Type B pancreatic cell (in vitro differentiated cells): Measurements from ENCODE around the gene ABHD16A. TPM values are rescaled to one million over a fixed set of nuclear protein-coding genes. Genes with fewer than 3 reads are reported as not detected.

Experiments used
- DNase-seq: peaks from one replicate; pipeline ENCODE4 v3.0.0; 2021; ENCODE audit warnings: mixed read lengths; ENCODE audit not compliant: unreplicated experiment; ENCODE audit errors: extremely low spot score
- H3K27ac Mint-ChIP-seq: 2 replicates; pipeline ENCODE4 v1.8.0; 2021; ENCODE audit warnings: mild to moderate bottlenecking, mixed read lengths
- H3K27me3 Mint-ChIP-seq: 2 replicates; pipeline ENCODE4 v1.8.0; 2021; ENCODE audit warnings: mixed read lengths
- H3K36me3 Mint-ChIP-seq: 2 replicates; pipeline ENCODE4 v1.8.0; 2021; ENCODE audit warnings: mixed read lengths
- H3K4me1 Mint-ChIP-seq: one replicate; pipeline ENCODE4 v1.8.0; 2021; ENCODE audit warnings: mixed read lengths; ENCODE audit not compliant: unreplicated experiment
- H3K4me3 Mint-ChIP-seq: 2 replicates; pipeline ENCODE4 v1.8.0; 2021; ENCODE audit warnings: mild to moderate bottlenecking, mixed read lengths
- H3K9me3 Mint-ChIP-seq: 2 replicates; pipeline ENCODE4 v1.8.0; 2021; ENCODE audit warnings: mixed read lengths
- total RNA-seq: library from RNA; stranded (reverse); gene quantifications from 2 replicates; pipeline ENCODE4 v1.2.1, GENCODE V29; 2021; ENCODE audit warnings: low replicate concordance
- TF ChIP-seq, protein P1 (sequence below): fragments of 200-600 bp; sonication (generic); conservative IDR thresholded peaks from 2 replicates; pipeline ENCODE4 v1.5.0; 2021; ENCODE audit warnings: antibody characterized with exemption, mild to moderate bottlenecking

The ABHD16A gene
- total RNA-seq, 1 donor from 2014 or later: 80.9 TPM

DNA sequence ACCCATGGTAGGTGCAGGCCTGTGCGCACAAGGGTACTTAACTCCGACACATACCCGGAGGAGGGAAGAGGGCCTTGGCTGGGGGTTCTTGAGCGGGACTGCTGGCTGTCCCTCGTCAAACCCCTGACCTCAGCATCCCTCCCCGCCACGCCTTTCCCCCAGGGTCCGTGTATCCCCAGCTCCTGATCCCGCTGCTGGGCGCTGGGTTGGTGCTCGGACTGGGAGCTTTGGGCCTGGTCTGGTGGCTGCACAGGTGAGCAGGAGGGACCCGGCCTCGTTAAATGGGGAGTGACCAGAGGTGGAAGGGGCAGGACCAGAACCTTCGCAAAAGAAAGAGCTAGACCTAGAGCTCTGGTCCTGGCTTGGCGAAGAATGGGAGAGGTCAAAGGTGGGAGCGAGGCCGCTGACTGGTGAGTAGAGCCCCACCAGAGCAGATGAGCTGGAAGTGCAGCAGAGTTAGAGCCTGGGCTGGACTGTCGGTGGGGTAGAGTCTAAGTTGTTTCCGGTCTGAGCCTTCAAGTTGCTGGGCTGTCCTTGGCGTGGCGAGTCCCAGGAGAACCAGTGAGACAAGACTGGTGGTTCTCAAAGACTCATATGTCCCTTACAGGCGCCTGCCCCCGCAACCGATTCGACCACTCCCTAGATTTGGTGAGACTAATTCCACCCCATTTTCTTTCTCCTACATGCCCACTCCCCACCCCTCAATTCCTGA, 21.0 kb upstream of the ABHD16A start:
- H3K36me3 Mint-ChIP-seq: peaks cover 21% of the 10 kb centered on the region
- H3K27ac Mint-ChIP-seq: peak overlapping the region; percentile 13
- peaks cover 16% of the 10 kb centered on the region for H3K4me1 Mint-ChIP-seq
- H3K27me3 Mint-ChIP-seq: no peaks in the 10 kb centered on the region
- H3K4me3 Mint-ChIP-seq: no peak overlapping the region
- no peak for DNase-seq
- TF ChIP-seq, protein P1, sequence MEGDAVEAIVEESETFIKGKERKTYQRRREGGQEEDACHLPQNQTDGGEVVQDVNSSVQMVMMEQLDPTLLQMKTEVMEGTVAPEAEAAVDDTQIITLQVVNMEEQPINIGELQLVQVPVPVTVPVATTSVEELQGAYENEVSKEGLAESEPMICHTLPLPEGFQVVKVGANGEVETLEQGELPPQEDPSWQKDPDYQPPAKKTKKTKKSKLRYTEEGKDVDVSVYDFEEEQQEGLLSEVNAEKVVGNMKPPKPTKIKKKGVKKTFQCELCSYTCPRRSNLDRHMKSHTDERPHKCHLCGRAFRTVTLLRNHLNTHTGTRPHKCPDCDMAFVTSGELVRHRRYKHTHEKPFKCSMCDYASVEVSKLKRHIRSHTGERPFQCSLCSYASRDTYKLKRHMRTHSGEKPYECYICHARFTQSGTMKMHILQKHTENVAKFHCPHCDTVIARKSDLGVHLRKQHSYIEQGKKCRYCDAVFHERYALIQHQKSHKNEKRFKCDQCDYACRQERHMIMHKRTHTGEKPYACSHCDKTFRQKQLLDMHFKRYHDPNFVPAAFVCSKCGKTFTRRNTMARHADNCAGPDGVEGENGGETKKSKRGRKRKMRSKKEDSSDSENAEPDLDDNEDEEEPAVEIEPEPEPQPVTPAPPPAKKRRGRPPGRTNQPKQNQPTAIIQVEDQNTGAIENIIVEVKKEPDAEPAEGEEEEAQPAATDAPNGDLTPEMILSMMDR: no peak
- peaks cover 5% of the 10 kb centered on the region for H3K9me3 Mint-ChIP-seq

DNA sequence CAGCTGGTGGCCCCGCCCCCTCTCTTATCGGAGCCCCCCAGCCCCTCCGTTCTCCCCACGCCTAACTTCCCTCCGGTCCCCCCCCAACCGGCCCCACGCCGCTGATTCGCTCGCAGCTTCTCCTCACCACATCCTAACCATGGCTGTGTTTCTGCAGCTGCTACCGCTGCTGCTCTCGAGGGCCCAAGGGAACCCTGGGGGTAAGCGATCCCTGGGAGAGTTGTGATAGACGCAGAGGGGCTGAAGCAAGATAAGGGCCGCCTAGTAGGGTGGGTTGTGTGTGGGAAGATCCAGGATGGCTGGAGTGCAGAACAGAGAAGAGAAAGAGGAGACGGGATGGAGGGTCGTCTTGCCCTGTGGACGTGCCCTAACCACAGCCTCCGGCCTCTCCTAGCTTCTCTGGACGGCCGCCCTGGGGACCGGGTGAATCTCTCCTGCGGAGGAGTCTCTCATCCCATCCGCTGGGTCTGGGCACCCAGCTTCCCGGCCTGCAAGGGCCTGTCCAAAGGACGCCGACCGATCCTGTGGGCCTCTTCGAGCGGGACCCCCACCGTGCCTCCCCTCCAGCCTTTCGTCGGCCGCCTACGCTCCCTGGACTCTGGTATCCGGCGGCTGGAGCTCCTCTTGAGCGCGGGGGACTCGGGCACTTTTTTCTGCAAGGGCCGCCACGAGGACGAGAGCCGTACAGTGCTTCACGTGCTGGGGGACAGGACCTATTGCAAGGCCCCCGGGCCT, 20.3 kb upstream of the ABHD16A start, which contains the start of gene MPIG6B:
Gene MPIG6B, plus strand, starts transcription at position 129 of the 735 bp plus-strand sequence. Its CDS starts 11 bp downstream, at position 140.
- TF ChIP-seq, protein P1: no peak
- Mint-ChIP-seq H3K4me3 (no peak within 1 kb of the TSS), H3K36me3 (peaks cover 21% of the 10 kb centered on the region), H3K4me1 (peaks cover 21% of the 10 kb centered on the region), H3K27me3 (no peaks in the 10 kb centered on the region), H3K9me3 (peaks cover 5% of the 10 kb centered on the region), H3K27ac (peak within 1 kb of the TSS; percentile 13)
- no peak for DNase-seq

DNA sequence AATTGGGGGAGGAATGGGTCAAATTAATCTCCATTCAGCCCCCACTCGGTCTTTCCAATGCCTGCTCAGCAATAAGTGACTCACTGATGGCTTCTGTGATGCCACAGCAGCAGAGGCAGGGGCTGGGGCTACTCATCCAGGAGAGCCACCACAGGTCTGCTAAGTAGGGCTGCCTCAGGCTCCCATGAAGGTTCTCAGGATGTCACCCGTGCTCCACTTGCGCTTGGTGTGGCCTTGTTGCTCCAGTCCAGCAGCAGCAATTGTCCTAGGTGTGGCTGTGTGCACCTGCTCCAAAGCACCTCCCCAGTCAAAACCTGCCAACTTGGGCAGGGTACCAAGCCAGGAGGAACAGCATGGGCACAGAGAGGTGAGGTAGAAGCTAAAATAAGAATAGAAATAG, 19.0 kb upstream of the ABHD16A start:
- Mint-ChIP-seq H3K4me3 (no peak overlapping the region), H3K36me3 (peaks cover 17% of the 10 kb centered on the region), H3K27ac (no peak overlapping the region), H3K27me3 (no peaks in the 10 kb centered on the region), H3K9me3 (peaks cover 5% of the 10 kb centered on the region), H3K4me1 (peaks cover 34% of the 10 kb centered on the region)
- TF ChIP-seq, protein P1: no peak
- DNase-seq: no peak

DNA sequence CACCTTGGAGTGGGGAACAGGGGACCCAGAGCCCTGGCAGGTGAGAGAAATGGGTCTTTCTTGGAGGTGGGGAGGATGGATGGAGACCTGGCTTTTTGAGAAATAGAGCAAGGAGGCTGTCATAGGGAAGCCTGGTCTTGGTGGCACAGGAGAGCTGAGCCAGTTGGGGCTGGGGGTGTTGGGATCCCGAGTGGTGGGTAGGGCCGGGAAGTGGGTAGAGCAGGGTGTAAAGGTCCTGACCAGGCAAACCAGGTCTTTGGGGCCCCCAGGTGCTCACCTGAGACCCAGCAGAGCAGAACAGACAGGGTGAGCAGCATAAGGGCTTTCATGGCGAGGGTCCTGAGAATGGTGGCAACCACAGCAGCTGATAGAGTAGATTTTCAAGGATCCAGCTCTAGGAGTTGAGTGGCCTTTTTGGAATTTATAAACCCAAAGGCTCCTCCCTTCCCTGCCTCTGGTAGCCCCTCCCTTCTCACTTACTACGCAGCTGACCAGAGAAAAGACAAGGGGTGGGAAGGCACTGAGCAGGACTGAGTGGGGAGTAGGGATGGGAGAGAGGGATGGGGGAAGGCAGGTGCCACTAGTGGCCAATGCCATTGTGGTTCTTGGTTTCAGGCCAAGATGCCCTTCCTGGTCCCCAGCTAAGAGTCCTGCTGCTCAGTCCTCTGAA, 18.4 kb upstream of the ABHD16A start, which contains the start of gene LY6G6C:
Gene LY6G6C, minus strand, starts transcription at position 396 of the 670 bp plus-strand sequence. Its CDS starts 67 bp downstream, at position 329.
- DNase-seq: no peak
- H3K4me1 Mint-ChIP-seq: peaks cover 29% of the 10 kb centered on the region
- H3K36me3 Mint-ChIP-seq: peaks cover 10% of the 10 kb centered on the region
- peaks cover 5% of the 10 kb centered on the region for H3K9me3 Mint-ChIP-seq
- TF ChIP-seq, protein P1: no peak
- peak within 1 kb of the TSS; percentile 90 for H3K27ac Mint-ChIP-seq
- peak within 1 kb of the TSS; percentile 67 for H3K4me3 Mint-ChIP-seq
- no peaks in the 10 kb centered on the region for H3K27me3 Mint-ChIP-seq

DNA sequence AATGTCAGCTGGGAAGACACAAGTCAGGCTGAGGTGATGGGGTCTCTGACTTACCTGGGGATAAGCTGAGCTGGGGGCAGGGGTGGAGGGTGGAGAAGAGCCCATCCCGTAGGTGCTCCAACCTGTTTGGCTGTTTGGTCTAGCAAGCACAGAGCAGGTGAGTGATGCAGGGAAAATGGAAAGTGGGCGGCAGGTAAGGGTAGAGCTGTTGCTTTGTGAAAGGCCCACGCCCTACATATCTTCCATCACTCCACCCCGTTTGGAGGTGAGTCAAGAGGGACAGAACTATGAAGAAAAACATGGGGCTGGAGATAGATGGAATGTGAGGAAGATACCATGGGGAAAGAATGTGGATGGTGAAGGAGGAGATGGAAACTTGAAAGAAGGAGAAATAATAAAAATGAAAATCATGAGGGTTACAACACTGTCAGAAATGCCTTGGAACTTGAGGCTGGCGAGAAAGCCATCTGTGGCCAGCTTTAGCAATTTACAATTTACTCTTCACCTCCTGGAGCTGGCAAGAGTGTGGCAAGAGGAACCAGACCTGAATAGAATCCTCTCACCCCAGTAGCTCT, 17.2 kb upstream of the ABHD16A start:
- peaks cover 23% of the 10 kb centered on the region for H3K4me1 Mint-ChIP-seq
- no peaks in the 10 kb centered on the region for H3K36me3 Mint-ChIP-seq
- TF ChIP-seq, protein P1: no peak
- peak overlapping the region; percentile 67 for H3K4me3 Mint-ChIP-seq
- no peak for DNase-seq
- H3K27ac Mint-ChIP-seq: peak overlapping the region; percentile 90
- H3K9me3 Mint-ChIP-seq: peaks cover 5% of the 10 kb centered on the region
- H3K27me3 Mint-ChIP-seq: no peaks in the 10 kb centered on the region
